PC-9 (cell line): Measurements from ENCODE around the gene KRTAP10-12. TPM values are rescaled to one million over a fixed set of nuclear protein-coding genes. Genes with fewer than 3 reads are reported as not detected.

Experiments
- BruUV-seq: library from RNA; stranded (reverse); fragments of 400-500 nt; replicated peaks from 2 replicates; lab custom pipeline; 2021; lab: Mats Ljungman, UMichigan
- CTCF ChIA-PET: fragments of 300-600 bp; sonication (Branson Sonifier 250); formaldehyde crosslinking; loops from one replicate; lab custom pipeline; 2022; ENCODE audit warnings: antibody characterized with exemption; lab: Charles Lee
- POLR2A ChIA-PET: fragments of 300-600 bp; sonication (Branson Sonifier 250); formaldehyde crosslinking; loops from one replicate; lab custom pipeline; 2022; ENCODE audit warnings: antibody characterized with exemption; ENCODE audit not compliant: unreplicated experiment; lab: Charles Lee
- DNase-seq, 2 experiments: peaks; one replicate each; pipeline versions ENCODE4 v3.0.0 to v3.0.0-alpha.2; 2015 to 2022; ENCODE audit warnings: mixed read lengths in 1 of 2
- H2AFZ ChIP-seq: fragments of 200-600 bp; sonication (generic); 2 replicates; pipeline ENCODE4 v1.8.1; 2017; ENCODE audit warnings: antibody characterized with exemption
- H3F3A ChIP-seq: fragments of 200-600 bp; sonication (generic); 2 replicates; pipeline ENCODE4 v1.8.1; 2017; ENCODE audit warnings: antibody characterized with exemption, mild to moderate bottlenecking, low read depth; ENCODE audit not compliant: insufficient read depth
- H3K27ac ChIP-seq: fragments of 200-600 bp; sonication (generic); 2 replicates; pipeline ENCODE4 v1.6.1; 2016; ENCODE audit warnings: mixed run types
- H3K27me3 ChIP-seq: fragments of 200-600 bp; sonication (generic); 2 replicates; pipeline ENCODE4 v1.6.1; 2016; ENCODE audit warnings: low read depth, mixed run types; ENCODE audit not compliant: insufficient read depth
- H3K36me3 ChIP-seq: fragments of 200-600 bp; sonication (generic); 2 replicates; pipeline ENCODE4 v1.6.1; 2016; ENCODE audit warnings: low read depth, mixed run types
- H3K4me1 ChIP-seq: fragments of 200-600 bp; sonication (generic); replicated peaks from 2 replicates; pipeline ENCODE4 v1.6.1; 2016; ENCODE audit warnings: mixed run types; ENCODE audit not compliant: insufficient read depth
- H3K4me2 ChIP-seq: fragments of 200-600 bp; sonication (generic); 2 replicates; pipeline ENCODE4 v1.6.1; 2017; ENCODE audit warnings: mixed run types
- H3K4me3 ChIP-seq: fragments of 200-600 bp; sonication (generic); 2 replicates; pipeline ENCODE4 v1.6.1; 2016; ENCODE audit warnings: mixed run types
- H3K79me2 ChIP-seq: fragments of 200-600 bp; sonication (generic); 2 replicates; pipeline ENCODE4 v1.6.1; 2017; ENCODE audit warnings: low read depth, mixed run types
- H3K9me2 ChIP-seq: fragments of 200-600 bp; sonication (generic); 2 replicates; pipeline ENCODE4 v1.8.1; 2017; ENCODE audit warnings: mild to moderate bottlenecking; ENCODE audit not compliant: insufficient read depth
- H3K9me3 ChIP-seq: fragments of 200-600 bp; sonication (generic); 2 replicates; pipeline ENCODE4 v1.8.1; 2016; ENCODE audit warnings: low read depth; ENCODE audit not compliant: insufficient read depth
- H4K20me1 ChIP-seq: fragments of 200-600 bp; sonication (generic); 2 replicates; pipeline ENCODE4 v1.8.1; 2017; ENCODE audit not compliant: insufficient read depth
- EZH2 ChIP-seq: fragments of 200-600 bp; sonication (generic); IDR thresholded peaks from 2 replicates; pipeline ENCODE4 v1.8.0; 2017; ENCODE audit warnings: antibody characterized with exemption, low read depth
- intact Hi-C: fragments of 100-400 bp; cut with micrococcal nuclease; formaldehyde crosslinking; loops from one replicate; pipeline ENCODE4 v1.10.0; 2022; ENCODE audit not compliant: unreplicated experiment
- total RNA-seq: library from RNA; stranded (reverse); gene quantifications from 2 replicates; pipeline ENCODE4 v1.2.3, GENCODE V29; 2021
- TF ChIP-seq, protein P1 (sequence below): fragments of 200-600 bp; sonication (generic); conservative IDR thresholded peaks from 2 replicates; pipeline ENCODE4 v1.6.1; 2017; ENCODE audit warnings: mixed run types, antibody characterized with exemption, mild to moderate bottlenecking, moderate library complexity

The KRTAP10-12 gene
- total RNA-seq, 1 experiment from 2014 or later, result not detected

GRCh38 chr21:44742418-44743153, 45.6 kb downstream of the KRTAP10-12 start:
- Histone ChIP-seq H3K4me1 (no peaks in the 10 kb centered on the region), H3K27me3 (peaks cover 13% of the 10 kb centered on the region), H3K9me3 (no peaks in the 10 kb centered on the region), H3K79me2 (no peaks in the 10 kb centered on the region), H2AFZ (no peak overlapping the region), H3K9me2 (no peaks in the 10 kb centered on the region), H3K4me3 (no peak overlapping the region), H4K20me1 (no peaks in the 10 kb centered on the region), H3K4me2 (no peak overlapping the region), H3F3A (no peaks in the 10 kb centered on the region), H3K27ac (no peak overlapping the region), H3K36me3 (no peaks in the 10 kb centered on the region)
- ChIA-PET CTCF (interaction anchor here (0.6 to 1.0 kb wide), 3 partner anchors 189 to 387 kb away, joined by 5 to 7 read pairs (median 6); no protein-coding TSS in a partner anchor), POLR2A (no interaction called here)
- TF ChIP-seq EZH2, result no peak
- TF ChIP-seq, protein P1, sequence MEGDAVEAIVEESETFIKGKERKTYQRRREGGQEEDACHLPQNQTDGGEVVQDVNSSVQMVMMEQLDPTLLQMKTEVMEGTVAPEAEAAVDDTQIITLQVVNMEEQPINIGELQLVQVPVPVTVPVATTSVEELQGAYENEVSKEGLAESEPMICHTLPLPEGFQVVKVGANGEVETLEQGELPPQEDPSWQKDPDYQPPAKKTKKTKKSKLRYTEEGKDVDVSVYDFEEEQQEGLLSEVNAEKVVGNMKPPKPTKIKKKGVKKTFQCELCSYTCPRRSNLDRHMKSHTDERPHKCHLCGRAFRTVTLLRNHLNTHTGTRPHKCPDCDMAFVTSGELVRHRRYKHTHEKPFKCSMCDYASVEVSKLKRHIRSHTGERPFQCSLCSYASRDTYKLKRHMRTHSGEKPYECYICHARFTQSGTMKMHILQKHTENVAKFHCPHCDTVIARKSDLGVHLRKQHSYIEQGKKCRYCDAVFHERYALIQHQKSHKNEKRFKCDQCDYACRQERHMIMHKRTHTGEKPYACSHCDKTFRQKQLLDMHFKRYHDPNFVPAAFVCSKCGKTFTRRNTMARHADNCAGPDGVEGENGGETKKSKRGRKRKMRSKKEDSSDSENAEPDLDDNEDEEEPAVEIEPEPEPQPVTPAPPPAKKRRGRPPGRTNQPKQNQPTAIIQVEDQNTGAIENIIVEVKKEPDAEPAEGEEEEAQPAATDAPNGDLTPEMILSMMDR, result peak; percentile 47
- BruUV-seq, result no TSS peak
- intact Hi-C loops, result no loop called here
- no peak for DNase-seq

Other genes with a start within 250 kb of the KRTAP10-12 start
- 0.35 and 0.48 TPM in 2 replicates for gene LRRC3, start 241.7 kb upstream of the KRTAP10-12 start, total RNA-seq
- not detected in 2 replicates for gene KRTAP10-1, start 157.0 kb upstream of the KRTAP10-12 start, total RNA-seq
- gene KRTAP10-2, start 145.7 kb upstream of the KRTAP10-12 start, total RNA-seq, result not detected in 2 replicates
- gene KRTAP10-3, start 138.4 kb upstream of the KRTAP10-12 start, total RNA-seq, result not detected in 2 replicates
- gene KRTAP10-4, start 123.4 kb upstream of the KRTAP10-12 start, total RNA-seq, result not detected in 2 replicates
- not detected in 2 replicates for gene KRTAP10-5, start 116.6 kb upstream of the KRTAP10-12 start, total RNA-seq
- not detected in 2 replicates for gene KRTAP10-6, start 104.7 kb upstream of the KRTAP10-12 start, total RNA-seq
- not detected in 2 replicates for gene KRTAP10-7, start 96.6 kb upstream of the KRTAP10-12 start, total RNA-seq
- gene KRTAP10-8, start 85.1 kb upstream of the KRTAP10-12 start, total RNA-seq, result not detected in 2 replicates
- gene KRTAP10-9, start 70.1 kb upstream of the KRTAP10-12 start, total RNA-seq, result not detected in 2 replicates
- not detected in 2 replicates for gene KRTAP10-10, start 59.8 kb upstream of the KRTAP10-12 start, total RNA-seq
- gene KRTAP10-11, start 50.8 kb upstream of the KRTAP10-12 start, total RNA-seq, result not detected in 2 replicates
- gene KRTAP12-4, start 42.5 kb upstream of the KRTAP10-12 start, total RNA-seq, result not detected in 2 replicates
- not detected in 2 replicates for gene KRTAP12-3, start 39.2 kb upstream of the KRTAP10-12 start, total RNA-seq
- gene KRTAP12-2, start 30.2 kb upstream of the KRTAP10-12 start, total RNA-seq, result not detected in 2 replicates
- gene KRTAP12-1, start 15.0 kb upstream of the KRTAP10-12 start, total RNA-seq, result not detected in 2 replicates
- gene TSPEAR, start 14.4 kb downstream of the KRTAP10-12 start, total RNA-seq, result not detected in 2 replicates
- 51.9 and 52.7 TPM in 2 replicates for gene UBE2G2, start 104.6 kb downstream of the KRTAP10-12 start, total RNA-seq
- 79.6 and 81.5 TPM in 2 replicates for gene SUMO3, start 120.9 kb downstream of the KRTAP10-12 start, total RNA-seq
- gene PTTG1IP, start 176.5 kb downstream of the KRTAP10-12 start, total RNA-seq, result 162 and 174 TPM in 2 replicates
- gene ITGB2, start 223.7 kb downstream of the KRTAP10-12 start, total RNA-seq, result 3.6 and 6.0 TPM in 2 replicates
- gene SLX9, start 242.9 kb downstream of the KRTAP10-12 start, total RNA-seq, result 22.8 and 30.4 TPM in 2 replicates